Activated CD8-positive, alpha-beta memory T cell treated with anti-CD3 and anti-CD28 coated beads, Interleukin-2, amount 50 U/mL, for 24 hours (primary cell): ENCODE measurements around the gene OR2AE1.
"Not testable (repeated sequence)": the region's sequence is repeated elsewhere in the genome, so short reads cannot be mapped to it uniquely, and the experiment has no call there.

Source experiments
- DNase-seq: peaks from one replicate; pipeline ENCODE4 v3.0.0-alpha.2; 2020; ENCODE audit errors: extremely low read depth

Gene OR2AE1, protein sequence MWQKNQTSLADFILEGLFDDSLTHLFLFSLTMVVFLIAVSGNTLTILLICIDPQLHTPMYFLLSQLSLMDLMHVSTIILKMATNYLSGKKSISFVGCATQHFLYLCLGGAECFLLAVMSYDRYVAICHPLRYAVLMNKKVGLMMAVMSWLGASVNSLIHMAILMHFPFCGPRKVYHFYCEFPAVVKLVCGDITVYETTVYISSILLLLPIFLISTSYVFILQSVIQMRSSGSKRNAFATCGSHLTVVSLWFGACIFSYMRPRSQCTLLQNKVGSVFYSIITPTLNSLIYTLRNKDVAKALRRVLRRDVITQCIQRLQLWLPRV

DNA sequence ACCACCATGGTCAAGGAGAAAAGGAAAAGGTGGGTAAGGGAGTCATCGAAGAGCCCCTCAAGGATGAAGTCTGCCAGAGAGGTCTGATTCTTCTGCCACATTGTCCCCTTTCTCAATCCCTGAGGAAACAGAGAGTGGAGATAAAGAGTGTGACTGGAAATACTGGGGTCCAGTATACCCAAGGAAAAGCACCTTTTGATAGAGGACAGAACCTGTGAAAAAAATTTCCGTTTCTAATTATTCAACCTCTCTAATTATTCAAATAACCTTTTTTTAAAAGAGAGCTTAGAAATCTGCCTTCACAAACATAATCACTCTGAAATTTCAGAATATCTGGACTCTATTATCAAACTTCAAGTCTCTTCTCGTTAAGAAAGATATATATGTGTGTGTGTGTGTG, at the start of gene OR2AE1:
OR2AE1 (minus strand) TSS at position 101 of the 400 bp plus-strand sequence; CDS start at position 101, 0 bp downstream.
- no peak for DNase-seq

DNA sequence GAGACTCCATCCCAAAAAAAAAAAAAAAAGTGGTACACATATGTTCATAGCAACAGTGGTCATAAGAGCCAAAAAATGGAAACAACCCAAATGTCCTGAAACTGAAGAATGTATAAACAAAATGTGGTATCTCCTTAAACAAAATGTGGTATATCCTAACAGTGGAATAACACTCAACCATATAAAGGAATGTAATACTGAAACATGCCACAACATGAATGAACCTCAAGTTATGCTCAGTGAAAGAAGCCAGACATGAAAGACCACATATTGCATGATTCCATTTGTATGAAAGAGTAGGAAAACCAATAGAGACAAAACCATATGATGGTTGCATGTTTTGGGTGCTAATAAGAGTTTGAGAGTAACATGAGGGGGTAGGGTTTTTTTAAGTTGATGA, 49.5 kb upstream of the OR2AE1 start:
- DNase-seq, result no peak

DNA sequence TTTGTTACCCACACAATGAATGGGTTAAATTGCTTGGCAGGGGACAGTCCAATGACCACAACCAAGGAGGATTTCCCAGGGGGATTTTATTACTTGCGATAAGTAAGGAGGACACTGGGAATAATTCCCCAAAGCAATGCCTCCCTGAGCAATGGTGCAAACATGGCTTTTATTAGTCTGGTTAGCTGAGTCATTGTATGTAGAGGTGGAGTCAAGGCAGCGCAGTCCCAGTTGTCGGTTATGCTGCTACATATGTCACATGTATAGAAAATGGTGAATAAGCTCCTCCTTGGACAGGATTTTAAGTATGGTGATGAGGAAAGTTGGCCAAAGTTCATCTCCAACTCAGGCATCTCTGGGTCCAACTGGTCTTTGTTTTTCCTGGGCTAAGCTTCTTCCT, 46.4 kb upstream of the OR2AE1 start:
- DNase-seq, result no peak

DNA sequence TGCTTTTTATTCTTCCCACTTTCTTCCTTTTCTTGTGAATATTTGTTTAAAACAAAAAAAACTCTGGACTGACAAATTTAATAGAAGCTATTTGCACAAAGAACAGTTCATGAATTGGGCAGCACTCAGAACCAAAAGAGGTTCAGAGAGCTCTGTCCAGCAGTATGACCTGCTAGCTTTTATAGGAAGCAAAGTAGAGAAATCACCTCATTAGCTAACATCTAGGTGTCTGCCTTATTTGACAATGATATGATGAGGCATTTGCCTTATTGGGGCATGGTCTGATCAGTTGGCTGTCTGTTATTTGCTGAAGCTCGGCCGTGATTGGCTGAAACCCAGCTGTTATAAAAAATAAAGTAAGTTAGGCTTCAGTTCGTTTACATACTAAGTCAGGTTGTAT, 43.3 kb upstream of the OR2AE1 start:
- no peak for DNase-seq

DNA sequence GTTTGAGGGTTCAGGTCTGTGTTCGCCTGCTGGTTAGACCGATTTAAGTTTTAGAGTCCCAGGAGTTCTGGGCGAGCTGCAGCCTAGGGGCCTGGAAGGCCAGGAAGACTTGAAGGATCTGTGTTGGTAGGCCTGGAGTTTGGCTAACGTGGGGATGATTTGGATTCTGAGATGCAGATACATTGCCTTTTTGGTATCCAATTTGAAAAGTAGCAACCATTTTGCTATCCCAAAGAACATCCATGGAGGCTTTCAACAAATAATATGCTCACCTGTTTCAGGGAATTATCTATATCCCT, 42.9 kb upstream of the OR2AE1 start:
- no peak for DNase-seq

DNA sequence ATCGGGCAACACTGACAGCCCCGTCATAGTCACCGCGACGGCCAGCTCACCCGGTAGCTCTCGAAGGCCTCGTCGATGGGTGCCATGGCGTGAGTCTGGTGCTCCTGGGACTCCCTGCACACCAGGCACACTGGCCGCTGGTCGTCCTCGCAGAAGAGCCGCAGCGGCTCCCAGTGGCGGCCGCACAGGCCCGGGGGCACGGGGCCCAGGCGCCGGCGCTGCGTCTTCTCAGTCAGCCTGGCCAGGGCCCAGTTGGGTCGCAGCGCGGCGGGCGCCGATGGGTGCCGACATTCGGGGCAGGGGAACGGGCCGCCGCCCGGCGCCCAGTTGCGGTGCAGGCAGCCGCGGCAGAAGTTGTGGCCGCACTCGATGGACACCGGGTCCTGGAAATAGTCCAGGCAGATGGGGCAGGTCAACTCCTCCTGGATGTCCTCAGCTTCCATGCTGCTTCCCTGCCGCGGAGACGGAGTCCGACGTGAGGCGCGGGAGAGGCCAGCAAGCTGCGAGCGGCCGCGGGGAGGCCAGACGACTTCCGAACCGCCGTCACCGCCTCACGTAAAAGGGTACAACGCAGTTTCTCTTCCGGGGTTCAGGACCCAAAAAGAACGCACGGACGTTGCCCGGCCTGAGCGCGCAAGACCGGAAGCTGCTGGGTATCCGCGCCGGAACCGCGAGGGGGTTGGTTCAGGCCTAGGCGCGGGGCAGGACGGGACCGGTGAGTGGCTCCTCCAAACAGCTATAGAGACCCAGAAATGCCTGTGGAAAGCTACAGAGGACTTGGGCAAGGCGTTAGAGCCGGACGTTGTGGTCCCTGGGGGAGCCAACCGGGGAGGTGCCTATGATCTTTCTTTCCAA, 42.4 kb upstream of the OR2AE1 start, which contains the start of gene TRIM4:
TRIM4 (minus strand) TSS at position 572 of the 855 bp plus-strand sequence; CDS start at position 443, 129 bp downstream.
- peak; percentile 83 for DNase-seq

DNA sequence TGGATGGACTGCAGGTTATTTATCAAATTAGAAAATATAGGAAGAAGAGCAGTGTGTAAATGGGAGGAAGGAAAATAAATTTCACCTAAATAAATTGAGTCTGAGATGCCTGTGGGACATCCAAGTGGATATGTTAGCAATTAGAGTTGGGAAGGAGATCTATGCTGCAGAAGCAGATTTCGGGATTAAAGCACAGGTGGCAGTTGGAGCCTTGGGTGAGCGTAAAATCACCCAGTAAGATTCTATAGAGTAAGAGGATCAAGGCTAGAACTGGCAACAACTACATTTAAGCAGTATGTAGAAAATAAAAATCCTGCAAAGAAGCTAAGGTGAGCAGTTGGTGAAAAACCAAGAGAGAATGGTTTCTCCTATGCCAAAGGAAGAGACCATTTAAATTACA, 34.1 kb upstream of the OR2AE1 start:
- no peak for DNase-seq

DNA sequence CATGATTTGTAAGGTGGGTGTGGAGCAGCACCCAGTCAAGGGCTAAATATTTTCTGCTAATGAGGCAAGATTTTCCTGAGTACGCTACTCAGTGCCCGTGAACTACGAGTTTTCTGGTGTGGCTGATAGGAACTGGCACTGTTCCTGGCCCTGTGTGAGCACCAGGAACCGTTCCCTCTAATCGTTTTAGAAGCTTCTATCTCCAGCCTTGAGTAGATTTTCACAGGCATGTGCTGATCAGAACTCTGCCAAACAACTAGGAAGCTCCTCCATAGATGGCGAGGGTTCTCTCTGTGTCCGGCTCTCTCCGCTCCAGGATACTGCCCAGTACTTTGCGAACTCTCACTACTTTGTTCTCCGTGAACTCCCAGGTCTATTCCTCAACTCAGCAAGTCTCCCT, 24.7 kb upstream of the OR2AE1 start:
- no peak for DNase-seq

DNA sequence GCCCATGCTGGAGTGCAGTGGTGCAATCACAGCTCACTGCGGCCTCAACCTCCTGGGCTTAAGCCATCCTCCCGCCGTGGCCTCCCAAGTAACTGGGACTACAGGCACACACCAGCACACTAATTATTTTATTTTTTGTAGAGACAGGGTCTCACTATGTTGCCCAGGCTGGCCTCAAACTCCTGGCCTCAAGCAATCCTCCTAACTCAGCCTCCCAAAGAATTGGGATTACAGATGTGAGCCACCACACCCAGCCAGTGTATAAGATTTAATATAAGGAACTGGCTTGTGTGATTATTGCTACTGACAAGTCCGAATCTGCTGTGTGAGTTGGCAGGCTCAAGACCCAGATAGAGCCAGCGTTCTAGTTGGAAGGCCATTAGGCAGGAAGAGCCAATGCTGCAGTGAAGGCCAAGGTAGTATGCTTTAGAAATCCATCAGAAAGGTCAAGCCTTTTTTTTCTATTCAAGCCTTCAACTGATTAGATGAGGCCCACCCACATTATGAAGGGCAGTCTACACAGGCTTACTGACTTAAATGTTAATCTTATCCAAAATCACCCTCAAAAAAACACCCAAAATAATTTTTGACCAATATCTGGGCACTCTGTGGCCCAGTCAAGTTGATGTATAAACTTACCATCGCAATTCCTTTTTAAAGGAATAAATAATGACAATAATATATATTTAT, 23.1 kb upstream of the OR2AE1 start:
- DNase-seq, result no peak

DNA sequence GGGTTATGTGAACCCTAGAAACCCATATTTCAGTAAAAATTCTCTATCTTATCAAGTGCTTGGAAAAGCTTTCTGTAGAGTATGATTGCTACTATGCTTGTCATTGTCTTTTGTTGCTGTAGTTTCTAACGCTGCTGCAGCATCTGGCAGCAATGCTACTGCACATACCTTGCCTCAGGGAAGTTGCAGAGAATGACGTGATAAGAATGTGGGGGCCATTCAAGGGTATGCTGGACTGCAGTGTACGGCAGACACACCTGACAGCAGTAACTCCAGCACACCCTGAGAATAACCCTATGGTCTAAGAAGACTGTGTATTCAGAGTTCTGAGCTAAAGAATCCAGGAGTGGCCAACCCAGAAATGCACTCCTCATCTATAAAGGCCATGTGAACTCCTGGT, 22.0 kb upstream of the OR2AE1 start:
- DNase-seq, result no peak

DNA sequence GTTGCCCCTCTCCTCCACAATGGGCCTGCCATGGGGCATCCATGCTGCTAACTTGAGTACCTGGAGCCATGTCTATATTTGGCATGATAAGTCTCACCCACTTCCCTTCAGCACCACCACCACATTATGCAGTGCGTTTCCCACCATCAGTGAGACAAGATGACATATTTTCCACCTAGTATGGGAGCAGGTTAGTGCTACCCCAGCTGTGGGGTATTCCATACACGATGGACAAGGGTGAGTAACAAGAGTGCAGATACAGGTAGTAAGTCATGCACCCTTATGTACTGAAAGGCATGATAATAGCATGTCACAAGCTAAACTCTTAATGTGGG, 21.2 kb upstream of the OR2AE1 start:
- DNase-seq, result no peak

DNA sequence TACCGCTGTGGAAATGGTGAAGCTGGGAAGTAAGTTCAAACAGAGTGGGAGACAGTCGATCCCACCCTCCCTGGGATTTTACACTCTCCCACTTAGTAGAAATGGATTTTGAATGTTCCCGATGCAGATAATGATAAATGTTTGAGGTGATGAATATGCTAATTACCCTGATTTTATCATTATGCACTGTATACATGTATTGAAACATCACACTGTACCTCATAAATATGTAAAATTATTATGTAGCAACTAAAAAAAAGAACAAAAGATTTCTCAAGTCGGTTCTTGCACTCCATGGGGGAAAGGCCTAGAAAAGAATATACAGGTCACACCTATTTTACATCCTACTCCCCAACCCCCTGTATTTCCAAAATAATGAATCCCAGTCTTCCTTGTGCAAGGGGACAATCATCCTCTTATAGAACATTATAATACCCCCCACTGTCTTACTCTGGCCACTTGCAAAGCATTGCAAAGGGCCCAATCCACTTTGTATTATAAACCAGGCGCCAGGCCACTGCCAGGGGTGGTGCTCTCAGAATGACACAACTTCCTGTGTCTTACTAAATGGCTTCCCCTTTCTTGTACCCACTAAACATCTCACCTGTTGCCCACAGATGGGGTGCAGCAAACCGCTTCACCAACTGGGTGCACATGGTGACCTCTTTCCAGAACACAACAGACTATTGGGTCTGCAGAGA, 20.6 kb upstream of the OR2AE1 start:
- no peak for DNase-seq

DNA sequence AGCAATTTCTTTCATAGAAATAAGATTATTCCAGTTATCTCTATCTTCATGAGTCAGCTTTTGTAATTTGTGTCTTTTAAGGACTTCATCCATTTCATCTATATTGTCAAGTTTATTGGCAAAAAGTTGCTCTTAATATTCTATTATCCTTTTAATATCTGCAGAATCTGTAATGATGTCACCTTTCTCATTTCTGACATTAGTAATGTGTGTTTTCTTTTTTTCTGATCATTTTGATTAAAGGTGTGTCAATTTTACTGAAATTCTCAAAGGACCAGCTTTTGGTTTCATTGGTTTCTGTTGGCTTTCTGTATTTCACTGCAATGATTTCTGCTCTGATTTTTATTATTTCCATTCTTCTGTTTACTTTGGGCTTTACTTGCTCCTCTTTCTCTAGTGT, 17.9 kb upstream of the OR2AE1 start:
- DNase-seq, result no peak

DNA sequence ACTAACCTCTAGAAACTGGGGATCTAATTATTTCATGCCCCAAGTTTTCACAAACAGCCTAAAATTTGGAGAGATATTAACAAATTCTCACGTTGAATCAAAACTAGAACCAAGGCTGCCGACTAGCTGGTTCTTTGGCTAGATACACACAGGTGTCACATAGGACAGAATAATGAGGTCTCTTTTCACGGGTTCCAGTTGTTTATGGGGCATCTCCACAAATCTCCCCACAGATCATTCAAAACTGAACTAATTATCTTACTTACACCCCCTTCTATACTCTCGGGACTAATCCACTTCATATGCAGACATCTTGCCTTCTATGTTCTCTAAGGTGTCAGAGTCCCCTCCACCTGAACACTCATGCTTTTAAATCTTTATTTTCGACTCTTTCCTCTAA, 16.4 kb upstream of the OR2AE1 start:
- DNase-seq, result no peak

DNA sequence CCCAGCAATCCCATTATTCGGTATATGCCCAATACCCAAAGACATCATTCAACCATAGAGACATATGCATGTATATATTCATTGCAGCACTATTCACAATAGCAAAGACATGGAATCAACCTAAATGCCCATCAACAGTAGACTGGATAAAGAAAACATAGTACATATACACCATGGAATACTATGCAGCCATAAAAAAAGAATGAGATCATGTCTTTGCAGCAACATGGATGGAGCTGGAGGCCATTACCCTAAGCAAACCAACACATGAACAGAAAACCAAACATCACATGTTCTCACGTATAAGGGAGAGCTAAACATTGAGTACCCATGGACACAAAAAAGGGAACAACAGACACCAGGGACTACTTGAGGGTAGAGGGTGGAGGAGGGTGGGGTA, 13.5 kb upstream of the OR2AE1 start:
- DNase-seq, result not testable (repeated sequence)

DNA sequence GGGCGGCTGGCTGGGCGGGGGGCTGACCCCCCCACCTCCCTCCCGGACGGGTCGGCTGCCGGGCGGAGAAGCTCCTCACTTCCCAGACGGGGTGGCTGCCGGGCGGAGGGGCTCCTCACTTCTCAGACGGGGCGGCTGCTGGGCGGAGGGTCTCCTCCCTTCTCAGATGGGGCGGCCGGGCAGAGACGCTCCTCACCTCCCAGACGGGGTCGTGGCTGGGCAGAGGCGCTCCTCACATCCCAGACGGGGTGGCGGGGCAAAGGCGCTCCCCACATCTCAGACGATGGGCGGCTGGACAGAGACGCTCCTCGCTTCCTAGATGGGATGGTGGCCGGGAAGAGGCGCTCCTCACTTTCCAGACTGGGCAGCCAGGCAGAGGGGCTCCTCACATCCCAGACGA, 11.5 kb upstream of the OR2AE1 start:
- not testable (repeated sequence) for DNase-seq

DNA sequence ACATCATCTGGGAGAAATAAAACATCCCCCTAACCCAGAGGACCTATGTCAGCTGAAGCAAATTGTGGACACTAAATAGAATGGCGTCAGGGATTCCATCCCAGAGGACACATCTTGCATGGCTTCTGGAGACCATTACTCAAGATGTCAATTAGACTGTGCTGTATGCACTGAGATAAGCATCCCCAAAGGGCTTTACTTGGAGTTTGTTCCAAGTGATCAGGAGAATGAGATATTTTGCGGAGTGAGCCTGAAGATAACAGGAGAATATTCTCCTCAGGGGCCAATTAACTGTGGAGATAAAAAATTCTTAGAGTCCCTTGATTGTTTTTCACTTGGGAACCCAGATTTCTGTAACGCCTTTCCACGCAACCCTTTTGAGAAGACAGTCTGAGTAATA, 4.5 kb upstream of the OR2AE1 start:
- no peak for DNase-seq

DNA sequence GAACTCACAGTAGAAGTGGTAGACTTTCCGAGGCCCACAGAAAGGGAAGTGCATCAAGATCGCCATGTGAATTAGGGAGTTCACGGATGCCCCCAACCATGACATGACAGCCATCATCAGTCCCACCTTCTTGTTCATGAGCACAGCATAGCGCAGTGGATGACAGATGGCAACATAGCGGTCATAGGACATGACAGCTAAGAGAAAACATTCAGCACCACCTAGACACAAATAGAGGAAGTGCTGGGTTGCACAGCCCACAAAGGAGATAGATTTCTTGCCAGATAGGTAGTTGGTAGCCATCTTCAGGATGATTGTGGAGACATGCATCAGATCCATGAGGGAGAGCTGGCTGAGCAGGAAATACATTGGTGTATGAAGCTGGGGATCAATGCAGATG, 342 bp downstream of the OR2AE1 start:
- no peak for DNase-seq

DNA sequence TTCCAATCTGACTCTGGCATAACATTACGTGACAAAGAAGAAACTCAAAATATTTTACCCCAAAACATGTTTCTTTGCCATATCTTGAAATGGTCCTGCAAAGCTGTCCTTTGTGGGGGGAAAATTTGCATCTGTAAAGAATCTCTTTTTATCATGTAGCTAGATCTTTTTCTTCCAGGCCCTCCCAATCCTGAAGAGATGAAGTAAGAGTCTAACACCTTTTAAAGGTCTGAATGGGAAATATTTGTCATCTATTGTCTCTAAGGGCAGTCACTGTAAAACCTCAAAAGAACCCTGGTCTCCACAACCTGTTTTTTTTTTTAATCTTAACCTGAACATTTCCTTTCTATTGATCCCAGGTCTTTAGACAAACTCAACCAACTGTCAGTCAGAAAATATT, 8.6 kb downstream of the OR2AE1 start:
- no peak for DNase-seq

DNA sequence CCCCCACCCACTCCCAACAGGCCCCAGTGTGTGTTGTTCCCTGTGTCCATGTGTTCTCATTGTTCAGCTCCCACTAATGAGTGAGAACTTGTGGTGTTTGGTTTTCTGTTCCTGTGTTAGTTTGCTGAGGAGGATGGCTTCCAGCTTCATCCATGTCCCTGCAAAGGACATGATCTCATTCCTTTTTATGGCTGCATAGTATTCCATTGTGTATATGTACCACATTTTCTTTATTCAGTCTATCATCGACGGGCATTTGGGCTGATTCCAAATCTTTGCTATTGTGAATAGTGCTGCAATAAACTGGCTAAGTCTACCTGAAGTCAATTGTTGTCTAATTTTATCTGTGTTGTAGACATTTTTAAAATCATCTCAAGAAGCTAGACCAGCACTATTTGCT, 9.4 kb downstream of the OR2AE1 start:
- DNase-seq, result not testable (repeated sequence)

DNA sequence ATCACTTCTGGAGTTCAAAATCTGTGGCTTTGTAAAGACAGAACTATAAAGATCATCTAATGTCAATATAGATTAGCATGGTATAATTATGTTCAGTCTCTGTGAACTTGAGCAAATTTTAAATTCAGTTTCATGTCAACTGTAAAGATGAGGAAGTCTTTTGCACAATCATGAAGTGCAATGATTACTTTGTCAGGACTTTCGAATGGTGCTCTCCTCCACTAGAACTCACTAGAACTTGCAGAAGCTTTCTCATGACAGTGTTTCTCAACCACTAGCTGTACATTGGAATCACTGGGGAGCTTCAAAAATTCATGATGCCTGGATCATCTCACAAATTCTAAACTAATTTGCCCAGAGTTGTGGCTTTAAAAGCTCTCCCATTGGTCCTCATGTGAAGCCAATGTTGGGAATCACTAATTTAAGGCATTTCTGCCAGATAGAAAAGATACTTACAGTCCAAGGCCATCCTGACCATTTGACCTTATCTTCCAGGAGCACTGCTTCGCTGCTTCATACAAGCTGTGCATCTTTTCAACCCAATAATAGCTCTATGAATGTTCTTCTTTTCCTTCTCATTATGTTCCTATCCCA, 12.9 kb downstream of the OR2AE1 start:
- DNase-seq, result no peak
